Stimulated activated CD4-positive, alpha-beta T cell treated with anti-CD3 and anti-CD28 coated beads, Interleukin-4, amount 100 ng/mL, for 24 hours (primary cell): ENCODE data around the gene IFT74.
"Not testable (repeated sequence)": the region's sequence is repeated elsewhere in the genome, so short reads cannot be mapped to it uniquely, and the experiment has no call there.

Experiments
- DNase-seq: peaks from one replicate; pipeline ENCODE4 v3.0.0-alpha.2; 2020

IFT74 gene

GRCh38 chr9:27085456-27085855, 129.2 kb downstream of the IFT74 start:
- no peak for DNase-seq

DNA sequence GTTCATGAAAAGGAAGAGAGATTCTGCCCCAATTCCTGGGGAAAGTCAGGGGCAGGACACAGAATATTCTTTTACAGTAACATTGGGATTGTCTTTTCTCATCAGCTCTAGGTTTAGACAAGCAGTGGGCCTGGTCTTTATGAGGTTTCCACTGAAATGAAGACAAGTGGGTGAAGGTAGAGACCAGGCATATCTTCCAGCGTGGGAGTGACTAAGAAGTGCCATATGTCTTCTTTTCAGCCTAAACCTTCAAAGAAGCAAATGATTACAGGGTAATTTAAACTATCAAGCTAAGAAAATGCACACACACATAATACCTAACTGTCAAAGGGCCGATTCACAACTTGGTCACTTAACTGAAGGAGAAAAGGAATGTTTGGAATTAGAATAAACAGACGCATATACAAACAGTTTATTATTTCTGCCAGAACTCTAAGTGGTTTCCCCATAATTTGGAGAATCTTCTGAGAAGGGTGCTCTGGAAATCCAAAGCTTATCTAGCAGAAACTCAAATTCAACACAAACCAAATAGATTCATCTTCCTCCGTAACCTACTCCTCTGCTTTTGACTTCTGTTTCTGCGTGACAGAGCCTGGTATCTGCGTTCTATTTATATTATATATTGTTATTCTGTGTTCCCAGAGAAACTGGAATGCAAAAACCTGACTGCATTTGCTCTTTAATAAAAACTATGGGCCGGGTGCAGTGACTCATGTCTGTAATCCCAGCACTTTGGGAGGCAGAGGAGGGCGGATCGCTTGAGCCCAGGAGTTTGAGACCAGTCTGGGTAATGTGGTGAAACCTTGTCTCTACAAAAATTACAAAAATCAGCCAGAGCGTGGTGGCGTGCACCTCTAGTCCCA, 130.8 kb downstream of the IFT74 start:
- DNase-seq, result no peak

GRCh38 chr9:27088981-27089380, 132.8 kb downstream of the IFT74 start:
- DNase-seq, result no peak

GRCh38 chr9:27089706-27090105, 133.5 kb downstream of the IFT74 start:
- DNase-seq, result no peak

DNA sequence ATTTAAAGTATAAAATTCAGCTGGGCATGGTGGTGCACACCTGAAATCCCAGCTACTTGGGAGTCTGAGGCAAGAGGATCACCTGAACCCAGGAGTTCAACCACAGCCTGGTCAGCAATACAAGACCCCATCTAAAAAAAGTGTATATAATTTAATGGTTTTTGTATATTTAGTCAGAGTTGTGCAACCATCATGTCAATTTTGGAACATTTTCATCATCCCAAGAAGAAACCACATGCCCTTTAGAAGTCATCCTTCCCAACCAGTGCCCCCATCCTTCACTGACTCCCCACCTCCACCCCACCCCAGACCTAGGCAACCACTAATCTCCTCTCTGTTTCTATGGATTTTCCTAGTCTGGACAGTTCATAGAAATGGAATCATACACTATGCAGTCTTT, 134.0 kb downstream of the IFT74 start:
- DNase-seq, result no peak

DNA sequence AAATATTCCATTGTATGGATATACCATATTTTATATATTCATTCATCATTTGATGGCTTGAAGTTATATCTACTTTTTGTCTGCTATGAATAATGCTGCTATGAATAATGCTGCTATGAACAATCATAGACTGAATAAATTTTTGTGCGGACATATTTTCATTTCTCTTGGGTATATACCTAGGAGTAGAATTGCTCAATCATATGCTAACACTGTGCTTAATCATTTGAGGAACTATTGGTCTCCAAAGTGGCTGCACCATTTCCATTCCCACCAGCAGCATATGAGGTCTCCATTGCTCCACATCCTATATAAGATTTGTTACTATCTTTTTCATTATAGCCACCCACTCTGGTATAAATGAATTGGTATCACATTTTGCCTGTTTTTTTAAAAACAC, 134.5 kb downstream of the IFT74 start:
- no peak for DNase-seq

DNA sequence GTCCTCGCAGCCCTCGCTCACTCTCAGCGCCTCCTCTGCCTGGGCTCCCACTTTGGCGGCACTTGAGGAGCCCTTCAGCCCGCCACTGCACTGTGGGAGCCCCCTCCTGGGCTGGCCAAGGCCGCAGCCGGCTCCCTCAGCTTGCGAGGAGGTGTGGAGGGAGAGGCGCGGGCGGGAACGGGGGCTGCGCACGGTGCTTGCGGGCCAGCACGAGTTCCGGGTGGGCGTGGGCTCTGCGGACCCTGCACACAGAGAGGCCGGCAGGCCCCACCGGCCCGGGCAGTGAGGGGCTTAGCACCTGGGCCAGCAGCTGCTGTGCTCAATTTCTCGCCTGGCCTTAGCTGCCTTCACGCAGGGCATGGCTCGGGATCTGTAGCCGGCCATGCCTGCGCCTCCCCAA, 136.3 kb downstream of the IFT74 start:
- not testable (repeated sequence) for DNase-seq

DNA sequence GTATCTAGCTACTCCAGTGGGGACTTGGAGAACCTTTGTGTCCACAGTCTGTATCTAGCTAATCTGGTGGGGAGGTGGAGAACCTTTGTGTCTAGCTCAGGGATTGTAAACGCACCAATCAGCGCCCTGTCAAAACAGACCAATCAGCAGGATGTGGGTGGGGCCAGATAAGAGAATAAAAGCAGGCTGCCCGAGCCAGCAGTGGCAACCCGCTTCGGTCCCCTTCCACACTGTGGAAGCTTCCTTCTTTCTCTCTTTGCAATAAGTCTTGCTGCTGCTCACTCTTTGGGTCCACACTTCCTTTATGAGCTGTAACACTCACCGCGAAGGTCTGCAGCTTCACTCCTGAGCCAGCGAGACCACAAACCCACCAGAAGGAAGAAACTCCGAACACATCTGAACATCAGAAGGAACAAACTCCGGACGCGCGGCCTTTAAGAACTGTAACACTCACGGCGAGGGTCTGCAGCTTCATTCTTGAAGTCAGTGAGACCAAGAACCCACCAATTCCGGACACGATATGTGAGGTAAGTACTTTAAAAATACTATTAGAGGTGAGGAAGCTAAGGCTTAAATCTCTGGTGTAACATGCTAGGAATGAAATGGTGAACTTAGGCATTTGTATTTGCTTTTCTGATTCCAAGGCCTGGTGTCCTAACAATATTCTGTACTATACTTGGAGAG, 137.3 kb downstream of the IFT74 start:
- not testable (repeated sequence) for DNase-seq

DNA sequence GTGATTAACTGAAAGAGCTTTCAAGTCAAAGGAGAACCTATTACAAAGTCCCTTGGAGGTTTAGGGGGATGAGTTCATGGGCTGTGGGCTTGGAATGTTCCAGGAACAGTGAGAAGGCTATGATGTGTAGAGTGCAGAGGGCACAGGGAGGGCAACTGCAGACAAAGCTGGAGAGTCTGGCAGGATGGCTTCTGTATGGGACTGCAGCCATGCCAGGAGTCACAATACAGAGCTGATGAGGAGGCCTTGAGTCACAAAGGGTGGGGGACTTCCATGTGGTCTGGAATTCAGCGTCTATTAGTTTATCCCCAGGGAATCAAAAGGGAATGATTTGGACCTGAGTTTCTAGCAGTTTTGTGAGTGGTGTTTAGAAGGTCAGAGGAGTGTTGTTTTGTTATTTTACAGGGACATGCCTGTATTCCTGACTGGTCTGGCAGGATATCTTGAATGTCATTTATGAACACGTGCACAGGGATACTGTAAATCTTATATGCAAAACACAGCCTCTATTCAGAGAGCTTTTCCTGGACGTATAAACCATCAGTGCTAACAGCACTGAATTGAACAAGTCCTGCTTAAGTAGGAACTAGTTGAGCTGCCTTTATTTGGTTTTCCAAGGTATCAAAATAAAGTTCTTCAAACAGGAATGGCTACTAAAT, 138.6 kb downstream of the IFT74 start:
- no peak for DNase-seq

DNA sequence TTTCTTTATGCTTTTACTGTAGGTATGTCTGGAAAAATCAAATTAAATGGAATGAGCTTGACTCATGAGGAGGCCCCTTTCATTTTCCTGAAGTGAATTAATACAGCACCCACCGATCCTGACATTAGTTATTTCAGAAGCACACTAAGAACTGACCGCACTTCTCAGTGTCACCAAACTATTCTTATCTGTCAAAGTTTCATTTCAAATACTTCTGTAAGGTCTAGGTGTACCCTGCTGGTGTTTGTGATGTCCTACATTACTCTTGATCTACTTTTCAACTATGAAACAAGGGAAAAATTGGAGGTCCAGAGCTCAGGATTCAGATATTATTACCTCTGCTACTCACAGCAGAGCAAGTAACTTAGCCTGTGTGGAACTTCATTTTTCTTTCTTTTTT, 151.0 kb downstream of the IFT74 start:
- no peak for DNase-seq

DNA sequence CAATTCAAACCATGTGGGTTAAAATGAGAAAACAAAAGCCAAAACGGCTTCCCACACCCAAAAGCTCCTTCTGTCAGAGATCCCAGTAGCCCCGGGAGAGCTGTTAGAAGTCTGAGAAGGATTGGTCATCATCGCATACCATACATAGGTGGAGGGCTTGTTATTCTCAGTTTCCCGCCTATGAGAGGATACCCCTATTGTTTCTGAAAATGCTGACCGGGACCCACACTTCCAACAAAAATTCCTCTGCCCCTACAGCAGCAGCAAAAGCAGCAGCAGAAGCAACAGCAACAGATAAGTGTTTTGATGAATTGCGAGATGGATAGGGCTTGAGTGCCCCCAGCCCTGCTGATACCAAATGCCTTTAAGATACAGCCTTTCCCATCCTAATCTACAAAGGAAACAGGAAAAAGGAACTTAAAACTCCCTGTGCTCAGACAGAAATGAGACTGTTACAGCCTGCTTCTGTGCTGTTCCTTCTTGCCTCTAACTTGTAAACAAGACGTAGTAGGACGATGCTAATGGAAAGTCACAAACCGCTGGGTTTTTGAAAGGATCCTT, 152.8 kb downstream of the IFT74 start, which contains the start of gene TEK:
Gene TEK (plus strand): TSS at position 245 of the 561 bp plus-strand sequence. CDS start 366 bp downstream, outside the sequence.
- no peak for DNase-seq

GRCh38 chr9:27109621-27110020, 153.4 kb downstream of the IFT74 start:
- DNase-seq, result no peak

DNA sequence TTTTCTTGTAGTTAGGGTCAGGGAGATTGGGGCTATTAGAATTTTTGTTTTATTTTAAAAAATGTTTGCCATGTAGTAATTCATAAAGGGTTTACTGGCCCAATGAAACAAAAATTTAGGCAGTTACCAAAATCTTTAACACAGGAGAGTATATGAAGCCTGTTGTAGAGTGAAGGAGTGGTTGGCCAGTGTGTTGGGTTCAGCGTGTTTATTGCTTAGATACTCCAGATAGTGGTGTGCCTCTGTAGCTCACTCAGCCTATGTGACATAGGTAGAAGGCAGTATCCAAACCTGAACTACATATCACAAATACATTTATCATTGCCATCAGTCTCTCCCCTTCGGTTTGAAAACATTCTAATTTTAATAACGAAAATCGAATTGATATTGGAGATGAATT, 154.0 kb downstream of the IFT74 start:
- no peak for DNase-seq

DNA sequence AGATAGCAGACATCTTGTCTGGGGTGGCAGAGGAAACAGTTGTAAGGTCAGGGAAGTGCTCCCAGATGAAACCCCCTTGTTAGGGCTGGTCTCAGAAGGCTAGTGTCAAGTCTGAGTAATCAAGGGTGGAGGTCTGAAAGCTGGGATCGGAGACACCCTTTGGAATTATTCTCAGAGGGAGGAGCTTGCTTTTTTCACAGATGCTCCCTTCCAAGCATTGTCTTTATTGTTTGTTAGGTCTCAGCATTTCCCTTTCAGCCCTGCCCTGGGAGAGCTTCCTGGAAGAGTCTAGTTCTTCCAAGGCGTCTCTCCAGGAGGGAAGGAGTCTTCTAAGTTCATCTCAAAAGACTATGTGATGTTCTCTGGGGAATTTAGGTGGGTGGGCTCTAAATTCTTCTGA, 156.0 kb downstream of the IFT74 start:
- no peak for DNase-seq
